ENCODE results near the gene MROH2A.

MROH2A gene

DNA sequence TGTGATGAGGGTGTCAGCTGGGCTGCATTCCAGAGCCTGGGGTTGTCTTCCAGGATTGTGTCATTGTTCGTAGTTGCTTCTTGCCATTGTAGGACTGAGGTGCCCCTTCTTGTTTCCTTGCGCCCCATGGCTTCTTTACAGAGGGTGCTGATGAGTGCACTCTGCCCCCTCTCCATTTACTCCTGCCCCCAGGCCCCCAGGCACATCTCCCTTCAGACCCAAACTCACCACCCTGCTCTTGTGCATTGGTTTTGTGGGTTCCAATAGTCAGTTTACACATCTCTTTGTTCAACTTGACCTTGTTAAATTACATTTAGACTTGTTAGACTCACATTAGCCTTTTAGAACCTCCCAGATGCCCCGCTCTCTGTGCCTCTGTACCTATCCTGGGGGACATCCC lies 43.1 kb downstream of the MROH2A start:
- DNase-seq: no peak

DNA sequence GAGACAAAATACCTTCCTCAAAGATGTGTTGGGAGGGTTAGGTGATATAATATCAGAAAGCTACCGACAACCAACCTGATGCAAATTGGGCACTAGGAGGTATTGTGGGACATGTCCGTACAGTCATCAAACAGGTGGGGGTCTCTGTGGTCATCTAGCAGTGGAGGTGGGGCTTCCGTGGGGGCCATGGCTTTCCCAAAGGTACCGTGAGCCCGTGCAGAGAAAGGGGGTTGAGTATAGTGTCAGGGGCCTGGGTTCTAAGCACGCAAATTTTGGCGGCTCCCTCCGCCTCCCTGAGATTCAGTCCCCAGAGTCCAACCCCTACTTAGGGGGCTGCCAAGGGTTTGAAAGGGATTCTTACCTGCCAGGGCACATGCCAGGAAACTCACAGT lies 43.6 kb downstream of the MROH2A start:
- no peak for DNase-seq

DNA sequence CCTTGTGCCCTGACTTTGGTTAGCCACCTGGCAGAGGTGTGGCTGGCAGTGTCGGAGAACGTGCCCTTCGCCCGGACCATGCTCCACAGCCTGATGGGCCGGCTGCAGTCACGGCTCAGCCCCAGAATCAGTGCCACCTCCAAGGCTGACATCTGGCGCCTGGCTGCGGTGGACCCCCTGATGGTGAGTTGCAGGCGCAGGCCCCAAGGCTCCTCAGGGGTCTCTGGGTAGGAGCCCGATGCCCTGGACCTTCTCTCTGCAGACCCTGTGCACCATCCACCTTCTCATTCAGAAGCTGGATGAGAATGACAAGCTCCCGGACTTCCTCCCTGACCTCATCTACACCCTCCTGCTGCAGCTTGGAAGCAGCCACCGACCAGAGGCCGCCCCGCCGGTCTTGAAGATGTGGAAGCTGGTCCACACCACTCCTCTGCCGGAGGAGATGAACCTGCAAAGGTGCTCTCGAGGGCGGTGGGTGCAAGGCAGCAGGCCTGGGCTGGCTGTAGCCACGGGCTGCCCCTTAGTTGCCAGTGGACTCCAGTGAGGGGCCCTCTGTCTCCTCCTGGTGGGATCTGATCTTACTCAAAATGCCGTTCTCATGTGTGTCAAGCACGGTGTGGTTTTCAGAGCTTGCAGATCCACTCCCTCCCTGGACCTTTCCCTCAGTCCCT lies 44.1 kb downstream of the MROH2A start:
- DNase-seq: no peak

DNA sequence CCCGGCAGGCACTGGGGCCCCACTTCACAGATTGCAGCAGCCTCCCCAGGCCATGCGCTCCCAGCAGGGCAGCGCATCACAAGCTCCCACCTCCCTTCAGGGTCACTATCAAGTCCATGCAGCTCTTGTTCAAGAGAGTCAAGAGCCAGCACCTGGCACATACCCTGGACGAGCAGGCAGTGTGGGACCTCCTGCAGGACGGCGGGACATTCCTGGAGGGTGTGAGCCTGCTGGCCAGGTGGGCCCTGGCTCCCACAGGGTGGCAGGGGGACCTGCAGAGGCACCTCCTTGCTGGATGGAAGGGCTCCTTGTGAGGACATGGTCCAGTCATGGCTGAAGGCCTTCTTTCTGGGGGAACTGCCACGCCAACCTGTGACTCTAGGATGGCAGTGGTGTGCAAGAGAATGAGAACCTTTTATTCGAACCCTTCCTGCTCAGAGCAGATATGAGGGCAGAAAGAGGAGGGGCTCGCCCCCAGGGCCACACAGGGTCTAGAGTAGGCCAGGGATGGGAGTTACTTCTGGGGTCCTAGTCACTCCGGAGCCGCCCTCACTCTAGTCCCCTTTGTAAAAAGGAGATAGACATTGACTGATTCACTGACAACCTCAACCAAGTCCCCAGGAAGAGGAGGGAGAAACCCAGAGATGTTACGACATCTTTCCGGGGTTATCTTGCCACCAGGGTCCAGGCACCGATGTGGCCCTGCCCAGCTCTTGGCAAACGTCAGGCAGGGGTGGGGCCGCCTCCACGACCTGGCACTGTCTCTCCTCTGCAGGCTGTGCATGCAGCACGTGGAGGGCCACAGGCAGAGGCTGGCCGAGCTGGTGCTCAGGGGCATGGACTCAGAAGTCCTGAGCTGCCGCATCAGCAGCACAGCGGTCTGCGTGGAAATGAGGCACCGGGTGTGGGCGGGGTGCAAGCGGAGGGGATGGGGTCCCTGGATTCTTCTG lies 44.9 kb downstream of the MROH2A start:
- DNase-seq: no peak

DNA sequence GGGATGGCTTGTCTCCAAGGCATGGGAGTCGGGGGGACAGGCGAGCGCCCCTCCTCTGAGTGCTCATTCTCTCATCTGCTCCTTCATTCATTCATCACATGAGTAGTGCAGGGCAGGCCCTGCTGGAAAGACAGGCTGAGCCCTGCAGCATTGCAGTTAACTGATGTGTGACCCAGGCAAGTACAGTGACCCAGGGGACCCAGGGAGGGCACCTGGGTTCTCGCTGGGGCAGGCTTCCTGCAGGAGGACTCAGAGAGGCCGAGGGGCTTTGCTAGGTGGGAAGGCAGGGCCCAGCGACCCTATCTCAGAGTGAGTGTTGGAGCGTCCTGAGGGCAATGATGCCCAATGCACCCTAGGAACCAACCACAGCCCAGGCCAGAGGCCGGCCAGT lies 45.6 kb downstream of the MROH2A start:
- no peak for DNase-seq

DNA sequence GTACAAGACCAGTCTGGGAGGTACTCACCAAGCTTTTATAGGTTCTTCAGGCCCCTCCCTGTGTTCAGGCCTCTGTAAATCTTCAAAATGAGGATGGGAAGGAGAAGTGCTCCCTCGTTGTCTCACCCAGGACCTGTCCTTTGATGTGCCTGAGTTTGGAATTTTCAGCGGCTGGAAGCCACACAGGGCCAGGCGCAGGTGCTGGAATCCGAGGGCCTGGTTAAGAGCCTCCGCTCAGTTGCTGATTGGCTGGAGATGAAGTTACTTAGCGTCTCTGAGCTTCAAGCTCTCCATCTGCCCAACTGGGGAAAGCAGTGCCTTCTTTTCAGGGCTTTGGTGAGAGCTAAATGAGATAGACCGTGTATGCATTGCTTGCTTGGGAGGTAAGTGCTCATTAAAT lies 46.2 kb downstream of the MROH2A start:
- no peak for DNase-seq

DNA sequence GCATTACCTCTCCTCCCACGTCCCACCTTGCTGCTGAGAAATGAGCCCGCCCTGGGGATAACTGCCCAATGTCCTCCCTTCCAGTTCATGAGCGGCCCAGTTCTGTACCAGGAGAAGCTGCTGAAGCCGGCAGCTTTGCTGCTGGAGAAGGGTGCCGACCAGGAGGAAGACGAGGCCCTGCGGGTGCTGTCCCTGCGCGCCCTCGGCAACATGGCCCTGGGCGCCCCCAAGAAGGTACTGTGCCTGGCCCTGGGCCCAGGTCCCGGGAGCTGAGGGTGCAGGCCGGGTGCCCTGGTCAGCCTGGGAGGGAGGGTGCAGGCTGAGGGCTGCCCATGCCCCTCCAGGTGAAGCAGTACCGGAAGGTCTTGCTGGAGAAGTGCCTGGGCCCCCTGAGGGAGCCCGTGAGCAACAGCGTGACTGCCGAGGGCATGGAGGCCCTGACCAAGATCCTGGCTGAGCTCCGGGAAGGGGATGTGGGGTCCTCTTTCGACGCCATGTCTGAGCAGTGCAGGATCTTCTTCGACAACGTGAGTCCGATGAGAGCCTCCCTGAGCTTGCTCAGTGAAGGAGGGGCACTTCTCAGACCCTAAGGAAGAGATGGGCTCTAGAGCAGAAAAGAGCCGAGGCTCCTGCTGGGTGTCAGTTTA lies 50.5 kb downstream of the MROH2A start:
- no peak for DNase-seq

DNA sequence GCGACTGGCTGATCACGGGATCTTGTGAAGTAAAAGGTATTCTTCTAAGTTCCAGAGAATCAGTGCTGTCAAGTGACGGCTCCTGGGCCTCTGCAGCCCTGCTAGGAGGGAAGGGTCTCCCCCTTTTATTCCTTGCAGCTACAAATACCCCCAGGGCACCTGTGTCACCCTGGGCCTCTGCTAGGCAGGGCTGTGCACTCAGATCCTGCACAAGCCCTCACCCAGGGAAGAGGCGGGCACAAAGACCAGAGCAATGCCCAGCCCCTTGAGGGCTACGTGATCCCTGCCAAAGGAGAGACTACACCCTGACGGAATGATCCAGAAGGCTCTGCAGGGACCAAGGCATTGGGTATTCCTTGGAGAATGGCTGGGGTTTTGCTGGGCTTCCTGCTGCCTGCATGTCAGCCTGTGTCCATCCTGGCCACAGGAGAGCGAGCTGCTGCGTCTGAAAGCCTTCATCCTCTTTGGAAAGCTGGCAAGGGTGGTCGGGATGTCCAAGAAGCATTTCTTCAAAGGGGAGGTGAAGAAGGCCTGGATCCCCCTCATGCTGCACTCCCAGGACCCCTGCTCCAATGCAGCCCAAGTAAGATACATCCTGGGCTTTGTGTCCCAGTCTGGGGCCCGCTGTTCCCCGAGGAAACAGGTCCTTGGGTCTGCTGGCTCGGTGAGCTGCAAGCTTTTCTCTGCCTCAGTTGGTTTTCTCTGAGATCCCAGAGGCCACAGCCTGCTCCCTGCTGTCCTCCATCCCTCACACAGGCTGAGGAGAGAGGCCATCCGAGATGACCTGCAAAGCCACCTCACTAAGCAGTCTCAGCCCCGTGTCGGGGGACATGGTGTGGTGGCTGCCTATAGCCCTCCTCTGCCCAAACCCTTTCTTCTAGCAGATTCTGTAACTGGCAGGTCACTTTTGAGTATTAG lies 51.3 kb downstream of the MROH2A start:
- no peak for DNase-seq

DNA sequence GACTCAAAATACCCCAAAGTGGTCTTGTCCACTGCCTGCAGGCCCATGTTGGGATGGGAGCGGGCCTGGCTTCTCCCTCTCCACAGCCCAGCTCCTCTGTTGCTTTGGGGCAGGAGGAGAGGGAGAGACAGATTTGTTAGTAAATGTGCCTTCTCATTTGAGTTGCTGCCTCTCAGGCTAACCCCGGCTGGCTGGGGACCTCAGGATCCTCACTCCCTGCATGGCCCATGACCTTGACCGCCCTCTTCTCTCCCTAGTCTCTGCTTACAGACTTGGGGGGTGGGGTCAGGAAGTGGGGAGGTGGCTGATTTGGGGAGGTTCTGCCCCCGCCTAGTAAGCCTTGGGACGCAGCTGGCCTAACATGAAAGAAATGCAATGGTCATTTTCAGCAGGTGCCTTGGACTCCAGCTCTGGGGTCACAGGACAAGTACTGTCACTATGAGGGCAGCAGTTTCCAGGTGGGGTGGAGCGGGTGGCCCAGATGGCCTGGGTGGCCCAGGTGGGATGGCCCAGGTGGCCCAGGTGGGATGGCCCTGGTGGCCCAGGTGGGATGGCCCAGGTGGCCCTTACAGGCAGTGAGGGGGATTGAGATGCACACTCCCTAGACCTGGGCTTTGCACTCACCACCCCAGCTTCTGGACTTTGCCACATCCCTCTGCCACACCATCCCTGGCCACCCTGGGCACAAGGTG lies 52.1 kb downstream of the MROH2A start:
- DNase-seq: no peak

DNA sequence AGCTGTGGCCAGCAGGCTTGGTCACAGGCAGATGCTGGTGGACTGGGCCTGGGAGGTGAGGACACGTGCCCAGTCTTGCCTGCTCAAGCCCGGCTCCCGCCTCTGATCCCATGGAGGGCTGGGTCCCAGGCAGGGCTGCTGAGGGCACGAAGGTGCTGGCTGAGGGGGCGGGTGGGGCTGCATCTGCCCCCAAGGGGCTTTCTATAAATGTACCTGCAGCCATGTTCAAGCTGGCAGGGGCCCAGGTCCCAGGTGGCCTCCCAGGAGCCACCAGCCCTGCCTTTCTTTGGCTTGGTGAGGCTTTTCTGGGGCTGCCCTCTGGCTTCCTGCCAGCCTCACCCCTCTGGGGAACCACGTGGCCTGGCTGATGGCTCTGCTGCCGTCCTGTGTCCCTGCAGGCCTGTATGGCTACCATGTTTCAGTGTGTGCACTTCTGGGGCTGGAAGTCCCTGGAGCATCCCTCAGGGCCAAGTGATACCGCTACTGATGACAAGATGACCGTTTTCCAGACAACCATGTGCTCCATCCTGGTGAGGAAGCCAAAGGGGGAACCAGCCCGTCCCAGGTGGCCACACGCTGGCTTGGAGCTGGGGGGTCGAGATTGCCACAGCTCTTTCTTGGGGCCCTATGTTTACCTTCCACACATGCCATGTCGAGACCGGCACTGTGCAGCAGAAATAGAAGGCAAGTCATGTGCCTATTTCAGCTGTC lies 53.0 kb downstream of the MROH2A start:
- no peak for DNase-seq

- no peak for DNase-seq
Observed at GRCh38 chr2:233831861-233832260, 53.7 kb downstream of the MROH2A start.

DNA sequence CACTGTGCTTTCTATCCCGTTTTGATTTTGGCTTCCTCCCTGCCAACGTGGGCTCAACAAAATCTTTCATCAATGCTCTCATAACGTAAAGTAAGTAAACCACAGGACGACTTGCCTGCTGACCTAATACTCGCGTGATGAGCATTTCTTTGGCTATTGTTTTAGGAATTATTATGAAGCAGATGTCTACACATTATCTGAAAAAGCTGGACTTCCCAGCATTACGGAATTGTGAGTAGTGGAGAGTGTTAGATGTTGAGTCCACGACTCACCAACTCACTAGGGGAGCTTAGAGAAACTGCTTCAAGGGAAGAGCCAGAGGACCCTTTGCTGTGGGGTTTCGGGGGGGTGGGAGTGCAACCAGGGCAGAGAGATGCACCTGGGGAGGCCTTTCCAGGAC lies 54.3 kb downstream of the MROH2A start:
- no peak for DNase-seq

DNA sequence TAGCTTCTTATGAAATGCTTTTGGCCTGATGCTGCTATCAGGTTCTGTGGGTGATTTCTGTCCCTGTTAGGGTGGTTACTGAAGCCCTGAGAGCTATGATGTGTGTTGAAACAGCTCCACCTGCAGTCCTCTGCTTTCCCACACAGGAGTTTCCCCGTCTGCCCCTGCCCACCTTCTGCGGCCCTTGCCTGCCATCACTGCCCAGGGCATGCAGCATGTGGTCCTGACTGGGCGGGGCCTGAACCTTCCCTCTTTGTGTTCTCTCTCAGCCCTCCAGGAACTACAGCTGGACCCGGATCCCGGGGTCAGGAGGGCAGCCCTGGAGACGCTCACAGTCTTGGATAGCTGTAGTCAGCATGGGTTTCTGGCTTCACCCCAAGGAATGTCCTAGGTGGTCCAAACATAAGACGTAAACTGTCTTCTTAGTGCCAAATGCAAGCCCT lies 54.8 kb downstream of the MROH2A start:
- DNase-seq: no peak

DNA sequence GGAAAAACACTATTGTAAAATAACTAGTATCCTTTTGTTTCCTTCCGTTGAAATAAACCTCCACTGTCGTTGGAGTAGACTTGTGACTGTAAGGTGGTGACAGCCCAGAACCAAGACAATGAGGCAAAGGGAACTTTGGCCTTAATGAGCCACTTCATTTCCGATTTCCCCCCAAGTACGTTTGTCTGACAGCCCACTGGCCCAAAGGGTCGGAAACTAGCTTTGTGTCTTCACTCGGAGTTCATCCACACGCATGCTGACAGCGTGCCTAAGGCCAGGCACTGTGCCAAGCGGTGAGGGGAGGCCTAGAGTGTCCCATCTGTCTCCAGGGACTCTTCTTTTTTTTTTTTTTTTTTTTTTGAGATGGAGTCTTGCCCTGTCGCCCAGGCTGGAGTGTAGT lies 55.2 kb downstream of the MROH2A start:
- DNase-seq: no peak

GRCh38 chr2:233835230-233836186 lies 57.4 kb downstream of the MROH2A start:
- DNase-seq: no peak

DNA sequence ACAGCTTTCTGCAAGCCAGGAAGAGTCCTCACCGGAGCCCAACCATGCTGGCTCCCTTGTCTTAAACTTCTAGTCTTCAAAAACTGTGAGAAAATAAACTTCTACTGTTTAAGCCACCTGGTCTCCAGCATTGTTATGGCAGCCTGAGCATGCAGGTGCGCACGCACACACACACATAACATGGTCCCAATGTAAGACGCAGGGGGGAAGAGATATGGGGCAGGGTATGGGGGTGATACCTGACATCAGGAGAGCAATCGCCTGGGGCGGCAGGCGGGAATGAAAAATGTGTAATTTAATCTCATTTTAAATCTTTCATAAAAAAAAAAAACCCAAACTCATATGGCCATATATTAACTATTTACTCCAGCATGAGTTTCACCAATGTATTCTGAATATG lies 58.2 kb downstream of the MROH2A start:
- DNase-seq: no peak

DNA sequence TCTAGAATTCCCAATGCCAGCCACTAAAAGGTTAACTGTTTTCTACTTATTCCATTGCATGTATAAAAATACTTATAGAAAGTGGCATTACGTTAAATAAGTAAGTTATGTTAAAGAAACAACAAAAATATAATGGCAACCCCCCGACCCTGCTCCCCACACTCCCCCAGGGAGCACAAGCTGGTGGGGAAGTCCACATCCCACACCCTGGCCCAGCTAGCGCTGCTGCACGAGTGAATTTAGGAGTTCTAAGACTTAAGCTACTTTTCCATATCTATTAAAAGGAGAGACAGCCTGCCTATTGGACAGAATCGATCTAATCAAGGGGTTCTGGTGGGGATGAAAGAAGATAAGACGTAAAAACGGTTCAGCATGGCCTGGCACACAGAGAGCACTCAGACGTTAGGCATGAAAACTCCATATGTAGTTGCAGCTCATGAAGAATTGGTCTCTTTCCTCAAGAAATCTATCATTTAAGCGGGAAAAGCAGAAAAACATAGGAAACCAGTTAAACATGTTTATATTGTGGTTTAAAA lies 59.6 kb downstream of the MROH2A start:
- DNase-seq: no peak

- DNase-seq: no peak
Observed at GRCh38 chr2:233838251-233838650, 60.1 kb downstream of the MROH2A start.

- DNase-seq: no peak
Observed at GRCh38 chr2:233838726-233839446, 60.8 kb downstream of the MROH2A start.
